ENCODE measurements around the gene SLC35B2.

DNA sequence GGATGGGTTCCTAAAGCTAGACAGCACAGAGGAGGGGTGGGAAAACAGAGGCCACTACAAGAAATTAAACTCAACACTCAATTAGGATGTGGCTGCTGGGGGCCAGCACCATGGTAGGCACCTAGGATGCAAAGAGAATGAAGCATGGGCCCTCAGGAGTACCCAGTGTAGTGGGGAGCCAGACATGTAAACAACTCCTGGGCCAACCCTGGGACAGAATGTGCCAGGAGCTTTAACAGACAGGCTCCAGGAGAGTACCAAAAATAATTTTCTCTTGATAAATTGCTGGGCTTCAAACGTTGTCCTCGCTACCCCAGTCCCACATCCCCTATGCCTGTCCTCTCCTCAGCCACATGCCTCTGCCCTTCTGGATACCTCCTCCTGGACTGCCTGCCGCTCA is 14.6 kb upstream of the SLC35B2 start:
- TF ChIP-seq, protein P1, sequence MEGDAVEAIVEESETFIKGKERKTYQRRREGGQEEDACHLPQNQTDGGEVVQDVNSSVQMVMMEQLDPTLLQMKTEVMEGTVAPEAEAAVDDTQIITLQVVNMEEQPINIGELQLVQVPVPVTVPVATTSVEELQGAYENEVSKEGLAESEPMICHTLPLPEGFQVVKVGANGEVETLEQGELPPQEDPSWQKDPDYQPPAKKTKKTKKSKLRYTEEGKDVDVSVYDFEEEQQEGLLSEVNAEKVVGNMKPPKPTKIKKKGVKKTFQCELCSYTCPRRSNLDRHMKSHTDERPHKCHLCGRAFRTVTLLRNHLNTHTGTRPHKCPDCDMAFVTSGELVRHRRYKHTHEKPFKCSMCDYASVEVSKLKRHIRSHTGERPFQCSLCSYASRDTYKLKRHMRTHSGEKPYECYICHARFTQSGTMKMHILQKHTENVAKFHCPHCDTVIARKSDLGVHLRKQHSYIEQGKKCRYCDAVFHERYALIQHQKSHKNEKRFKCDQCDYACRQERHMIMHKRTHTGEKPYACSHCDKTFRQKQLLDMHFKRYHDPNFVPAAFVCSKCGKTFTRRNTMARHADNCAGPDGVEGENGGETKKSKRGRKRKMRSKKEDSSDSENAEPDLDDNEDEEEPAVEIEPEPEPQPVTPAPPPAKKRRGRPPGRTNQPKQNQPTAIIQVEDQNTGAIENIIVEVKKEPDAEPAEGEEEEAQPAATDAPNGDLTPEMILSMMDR (IDR thresholded peaks at IDR 0.05): no peak
- no peak for TF ChIP-seq POLR2AphosphoS5 (IDR thresholded peaks at IDR 0.05)
